GM10847 (cell line): ENCODE data around the gene GPR137C.

Experiments used
- POLR2A ChIP-seq: IDR thresholded peaks from 2 replicates; pipeline ENCODE4 v1.6.1; 2011; ENCODE audit not compliant: insufficient read length; ENCODE audit errors: extremely low read depth

Gene GPR137C, protein sequence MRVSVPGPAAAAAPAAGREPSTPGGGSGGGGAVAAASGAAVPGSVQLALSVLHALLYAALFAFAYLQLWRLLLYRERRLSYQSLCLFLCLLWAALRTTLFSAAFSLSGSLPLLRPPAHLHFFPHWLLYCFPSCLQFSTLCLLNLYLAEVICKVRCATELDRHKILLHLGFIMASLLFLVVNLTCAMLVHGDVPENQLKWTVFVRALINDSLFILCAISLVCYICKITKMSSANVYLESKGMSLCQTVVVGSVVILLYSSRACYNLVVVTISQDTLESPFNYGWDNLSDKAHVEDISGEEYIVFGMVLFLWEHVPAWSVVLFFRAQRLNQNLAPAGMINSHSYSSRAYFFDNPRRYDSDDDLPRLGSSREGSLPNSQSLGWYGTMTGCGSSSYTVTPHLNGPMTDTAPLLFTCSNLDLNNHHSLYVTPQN

DNA sequence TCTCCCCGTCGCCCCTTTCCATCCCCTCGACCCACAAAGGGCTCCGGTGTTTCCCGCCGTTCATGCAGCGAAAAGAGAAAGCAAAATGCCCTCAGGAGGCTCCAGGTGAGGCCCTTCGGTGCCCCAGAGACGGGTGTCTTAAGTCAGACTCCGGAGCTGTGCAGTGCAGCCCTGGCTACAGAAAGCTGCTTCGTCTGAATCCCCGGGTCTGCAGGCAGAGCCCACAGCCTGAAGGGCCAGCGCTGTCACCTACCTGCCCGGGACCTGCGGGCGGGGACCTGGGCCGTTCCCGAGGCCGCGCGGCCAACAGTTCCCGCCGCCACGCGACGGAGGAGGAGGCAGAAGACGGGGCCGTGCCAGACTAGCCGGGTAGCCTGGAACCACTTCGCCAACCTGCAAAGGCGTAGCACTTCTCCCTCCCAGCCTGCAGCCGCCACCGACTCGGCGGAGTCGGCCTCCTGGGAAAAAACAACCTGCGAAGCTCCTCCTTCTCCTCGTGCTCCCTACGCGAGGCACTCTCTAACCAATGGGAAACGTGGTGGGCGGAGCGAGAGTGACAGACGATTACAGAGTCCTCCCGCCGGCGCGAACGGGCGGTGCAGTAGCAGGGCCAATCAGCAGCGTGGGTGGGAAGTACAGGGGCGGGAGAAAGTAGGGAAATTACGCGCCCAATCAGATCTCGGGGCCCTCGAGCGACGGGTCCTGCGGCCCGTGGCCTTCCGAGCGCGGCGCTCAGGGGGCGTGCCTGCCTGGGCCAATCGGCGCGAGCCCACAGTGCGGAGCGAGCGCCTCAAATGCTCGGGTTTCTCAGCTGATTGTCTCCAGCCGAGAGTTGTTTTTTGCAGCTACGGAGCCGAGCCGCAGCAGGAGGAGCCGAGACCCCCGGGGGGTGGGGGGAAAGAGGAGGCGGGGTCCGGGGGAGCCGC, at the start of gene GPR137C, which contains the start of gene TXNDC16:
Gene GPR137C (plus strand): TSS at position 774 of the 926 bp plus-strand sequence. CDS start 312 bp downstream, outside the sequence.
Gene TXNDC16 (minus strand): TSS at position 443 of the 926 bp plus-strand sequence. CDS start 8,948 bp downstream, outside the sequence.
- TF ChIP-seq POLR2A: peak; percentile 83

DNA sequence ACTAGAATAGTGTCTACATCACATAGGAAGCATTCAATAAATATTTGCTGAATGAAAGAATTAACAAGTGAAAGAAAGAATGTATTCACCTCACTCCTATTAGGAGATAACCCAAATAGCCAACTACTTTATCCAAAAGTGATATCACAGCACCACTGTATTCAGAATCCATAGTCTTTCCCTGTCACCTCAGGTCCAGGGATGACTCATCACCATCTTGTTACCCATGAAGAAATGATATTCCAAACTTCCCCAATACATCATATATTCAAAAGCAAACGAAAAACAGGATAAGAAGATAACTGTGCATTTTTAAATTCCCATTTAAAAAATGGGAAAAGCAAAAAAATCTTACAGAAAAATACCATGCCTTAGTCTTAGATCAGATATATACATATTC, 39.4 kb upstream of the GPR137C start:
- TF ChIP-seq POLR2A: no peak

DNA sequence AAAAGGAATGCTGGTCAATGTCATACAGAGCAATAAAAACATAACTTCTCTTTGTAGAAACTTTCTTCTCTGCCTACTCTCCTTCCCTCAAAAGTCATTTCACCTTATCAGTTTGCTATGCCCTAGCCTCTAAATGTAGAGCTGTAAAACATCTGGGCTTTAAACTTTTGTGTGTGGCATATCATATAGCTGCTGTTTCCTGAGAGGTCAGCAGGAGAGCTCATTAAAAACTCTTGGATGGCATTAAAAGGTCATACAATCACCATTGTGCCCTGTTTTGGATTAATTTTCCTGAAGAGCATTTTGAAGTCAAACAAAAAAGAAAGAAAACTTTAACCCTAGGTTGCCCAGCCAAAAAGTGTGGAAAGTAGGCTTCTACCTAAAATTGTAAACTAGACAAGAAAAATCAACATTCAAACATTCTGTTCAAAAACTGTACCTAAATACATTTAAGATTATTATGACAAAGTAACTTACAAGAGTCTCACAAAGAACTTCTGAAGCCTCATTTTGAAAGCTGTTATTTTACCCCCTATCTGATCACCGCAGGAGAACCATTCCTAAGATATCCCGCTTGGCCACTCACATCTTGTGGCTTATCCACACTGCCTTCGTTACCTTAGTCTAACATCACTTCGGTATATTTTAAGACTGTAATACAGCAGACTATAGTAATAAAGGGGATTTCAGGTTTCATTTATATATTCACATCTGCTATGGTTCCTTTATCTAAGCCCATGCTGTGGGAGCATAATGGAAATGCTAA, 38.4 kb upstream of the GPR137C start:
- TF ChIP-seq POLR2A: no peak

DNA sequence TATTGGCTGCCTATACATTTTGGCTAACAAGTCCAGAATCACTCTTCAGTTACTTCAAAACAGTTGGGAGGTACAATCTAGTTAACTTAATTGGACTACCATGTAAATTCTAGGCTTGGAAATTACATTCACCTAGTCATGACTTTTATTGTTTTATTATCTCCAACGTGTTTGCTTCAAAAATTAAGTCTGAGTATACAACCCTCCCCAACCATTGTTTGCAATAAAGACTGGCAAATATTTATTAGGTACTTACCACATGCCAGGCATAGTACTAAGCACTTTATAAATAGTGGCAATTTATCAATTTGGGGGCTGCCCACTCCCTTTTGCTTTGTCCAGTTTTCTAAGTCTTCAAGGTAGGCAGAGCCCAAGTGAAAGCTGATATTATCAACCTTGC, 30.6 kb upstream of the GPR137C start:
- TF ChIP-seq POLR2A: no peak

DNA sequence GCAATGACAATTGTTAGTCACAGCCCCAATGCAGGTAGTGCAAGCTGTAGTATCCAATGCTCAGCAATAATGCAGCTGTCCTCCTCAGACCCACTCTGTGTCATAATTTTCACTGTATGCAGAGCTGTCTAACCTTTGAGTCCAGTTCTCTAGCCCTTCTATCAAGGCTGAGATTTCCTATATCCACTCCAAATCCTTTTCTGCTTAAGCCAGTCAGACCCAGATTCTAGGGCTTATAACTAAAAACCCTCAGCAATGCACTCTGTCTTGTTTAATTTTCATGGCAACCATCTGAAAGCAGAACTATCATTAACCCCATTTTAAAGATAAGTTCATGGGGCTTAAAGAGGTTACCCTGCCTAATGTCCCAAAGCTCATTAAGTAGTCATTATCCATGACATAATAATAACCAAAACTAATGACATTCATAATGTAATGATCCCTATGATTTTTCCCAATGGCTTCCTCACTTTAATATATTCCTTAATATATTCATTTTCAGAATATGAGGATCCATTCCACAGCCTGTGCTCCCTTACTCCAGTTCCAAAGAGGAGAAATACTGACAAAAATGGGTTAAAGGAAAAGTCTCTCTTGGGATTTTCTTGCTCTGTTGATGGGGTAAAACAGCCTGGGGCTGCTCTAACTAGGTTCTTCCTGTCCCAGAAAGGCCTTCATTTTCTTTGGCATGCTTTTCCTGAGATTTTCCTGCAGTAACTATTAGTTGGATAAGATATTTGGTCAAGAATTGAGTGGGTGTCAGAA, 29.9 kb upstream of the GPR137C start:
- no peak for TF ChIP-seq POLR2A

DNA sequence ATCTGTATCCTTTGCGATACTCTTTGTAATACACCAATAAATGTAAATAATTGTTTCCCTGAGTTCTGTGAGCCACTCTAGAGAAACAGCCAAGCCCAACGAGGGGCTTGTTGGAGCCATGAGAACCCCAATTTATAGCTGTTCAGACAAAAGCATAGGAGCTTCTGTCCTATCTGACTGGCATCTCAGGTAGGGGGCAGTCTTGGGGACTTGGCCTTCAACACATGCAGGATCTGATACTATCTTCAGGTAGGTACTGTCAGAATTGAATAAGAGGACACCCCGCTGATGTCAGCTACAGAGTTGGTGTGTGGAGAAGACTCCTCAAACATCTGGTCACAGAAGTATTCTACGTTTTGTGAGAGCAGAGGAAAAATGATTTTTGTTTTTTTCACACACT, 25.6 kb upstream of the GPR137C start:
- TF ChIP-seq POLR2A: no peak

DNA sequence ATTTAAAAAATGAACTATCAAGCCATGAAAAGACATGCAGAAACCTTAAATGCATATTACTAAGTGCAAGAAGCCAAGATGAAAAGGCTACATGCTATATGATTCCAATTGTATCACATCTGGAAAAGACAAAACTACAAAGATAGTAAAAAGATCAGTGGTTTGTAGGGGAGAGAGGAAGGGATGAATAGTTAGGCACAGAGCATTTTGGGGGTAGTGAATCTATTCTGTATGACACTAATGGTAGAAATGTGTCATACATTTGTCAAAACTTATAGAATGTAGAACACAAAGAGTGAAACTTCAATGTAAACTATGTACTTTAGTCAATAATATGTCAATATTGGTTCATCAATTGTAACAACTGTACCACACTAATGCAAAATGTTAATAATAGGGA, 21.2 kb upstream of the GPR137C start:
- no peak for TF ChIP-seq POLR2A

DNA sequence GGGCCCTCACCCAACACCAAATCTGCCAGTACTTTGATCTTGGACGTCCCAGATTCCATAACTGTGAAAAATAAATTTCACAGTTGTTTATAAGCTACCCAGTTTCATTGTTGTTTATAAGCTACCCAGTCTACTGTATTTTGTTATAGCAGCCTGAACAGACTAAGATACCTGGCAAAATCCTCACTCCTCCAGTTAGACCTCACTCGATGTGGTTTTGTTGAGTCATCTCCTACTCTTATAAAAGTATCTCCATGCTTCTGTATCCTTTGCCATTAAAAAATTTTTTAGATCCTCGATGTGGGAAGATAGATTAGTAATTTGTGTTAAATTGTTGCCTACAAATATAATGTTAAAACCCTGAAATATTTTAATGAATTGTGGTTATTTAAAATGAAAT, 16.4 kb upstream of the GPR137C start:
- TF ChIP-seq POLR2A: no peak

DNA sequence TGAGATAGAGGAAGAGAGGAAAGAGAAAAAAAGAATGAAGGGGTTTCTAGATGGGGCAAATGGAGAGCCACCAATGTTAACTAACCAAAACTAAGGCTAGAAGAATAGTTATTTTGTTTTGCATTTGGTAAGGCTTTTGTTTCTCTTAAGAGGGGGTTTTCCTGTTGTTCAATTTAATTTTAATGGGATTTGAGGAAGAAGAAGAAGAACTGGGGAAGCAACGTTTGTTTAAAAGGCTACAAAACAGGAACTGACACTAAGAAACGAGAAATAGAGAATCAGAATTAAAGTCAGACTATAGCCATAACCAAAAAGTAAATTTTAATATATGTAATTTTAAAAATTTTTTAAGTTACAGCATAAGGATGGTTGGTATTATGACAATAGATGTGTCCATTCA, 14.0 kb upstream of the GPR137C start:
- TF ChIP-seq POLR2A: no peak

DNA sequence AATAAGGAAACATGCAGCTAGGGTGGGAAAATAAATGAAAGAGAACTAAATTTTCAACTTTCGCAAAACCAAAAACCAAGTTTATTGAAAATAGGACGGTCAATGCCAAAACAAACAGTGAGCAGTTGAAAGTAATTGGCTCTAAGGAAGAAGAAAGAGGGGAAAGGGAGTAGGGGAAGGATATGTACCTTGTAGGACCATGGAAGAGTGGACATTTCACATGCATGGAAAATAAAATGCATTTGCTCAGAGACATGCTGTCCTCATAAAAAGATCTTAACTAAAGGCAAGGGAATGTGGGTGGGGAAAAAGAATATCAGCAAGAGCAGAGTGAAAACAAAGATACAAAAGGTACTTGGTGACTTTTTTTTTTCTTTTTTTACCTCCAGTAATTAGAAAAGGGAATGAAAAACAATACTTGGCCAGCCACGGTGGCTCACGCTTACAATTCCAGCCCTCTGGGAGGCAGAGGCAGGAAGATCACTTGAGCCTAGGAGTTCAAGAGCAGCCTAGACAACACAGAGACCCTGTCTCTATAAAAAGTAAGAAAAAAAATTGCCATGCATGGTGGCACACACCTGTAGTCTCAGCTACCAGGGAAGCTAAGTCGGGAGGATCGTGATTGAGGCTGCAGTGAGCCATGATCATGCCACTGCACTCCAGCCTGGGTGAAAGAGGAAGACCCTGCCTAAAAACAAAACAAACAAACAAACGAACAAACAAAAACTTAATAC, 6.9 kb upstream of the GPR137C start:
- TF ChIP-seq POLR2A: no peak

DNA sequence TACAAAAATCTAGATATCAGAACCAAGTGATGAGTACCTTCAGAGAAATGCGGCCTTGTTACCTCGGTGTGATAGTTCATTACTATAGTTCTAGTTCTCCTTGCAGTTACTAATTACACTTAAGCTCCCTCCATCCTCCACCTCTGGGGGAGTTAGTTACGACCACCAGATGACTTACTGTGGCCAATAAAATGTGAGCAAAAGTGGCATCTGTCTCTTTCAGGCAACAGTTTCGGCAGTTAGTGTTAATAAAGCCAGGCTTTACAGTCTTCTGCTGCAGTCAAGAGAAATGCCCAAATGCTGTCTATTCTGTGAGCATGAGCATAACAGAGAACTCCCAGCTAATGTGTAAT, 6.3 kb upstream of the GPR137C start:
- no peak for TF ChIP-seq POLR2A

DNA sequence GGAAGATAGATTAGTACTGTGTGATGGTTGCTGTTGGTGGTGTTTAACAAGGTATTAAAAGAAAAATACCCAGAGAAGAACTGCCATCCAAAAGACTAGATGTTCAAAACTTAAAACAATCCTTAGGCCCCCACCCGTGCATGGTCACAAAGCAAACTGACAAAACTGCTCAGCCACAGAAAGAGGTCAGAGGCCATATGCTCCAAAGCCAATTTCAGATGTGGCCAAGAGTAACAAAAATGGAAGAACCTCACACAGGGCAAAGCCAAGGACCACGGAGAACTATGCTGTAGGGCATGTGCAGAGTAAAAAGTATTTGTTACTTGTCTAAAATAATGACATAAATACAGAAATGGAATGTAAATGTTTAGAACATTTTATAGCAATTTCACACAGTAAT, 5.6 kb upstream of the GPR137C start:
- TF ChIP-seq POLR2A: no peak

DNA sequence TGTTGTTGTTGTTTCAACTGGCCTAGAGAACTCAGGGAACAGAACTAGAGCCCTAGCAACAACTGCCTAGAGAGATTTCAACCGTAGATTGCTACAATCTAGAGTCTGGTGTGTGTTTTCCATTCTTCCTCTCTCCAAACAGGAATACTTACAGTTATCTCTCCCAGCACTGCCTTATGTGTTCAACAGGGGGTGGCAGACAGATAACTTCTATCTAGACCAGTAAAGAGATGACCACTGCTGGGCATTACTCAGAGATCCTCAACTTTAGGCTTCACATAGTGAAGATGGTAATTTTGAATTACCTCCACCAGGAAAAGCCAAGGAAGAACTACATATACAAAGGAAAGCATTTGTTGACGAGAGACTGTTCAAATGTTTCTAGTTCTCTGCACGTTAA, 5.1 kb upstream of the GPR137C start:
- TF ChIP-seq POLR2A: no peak

DNA sequence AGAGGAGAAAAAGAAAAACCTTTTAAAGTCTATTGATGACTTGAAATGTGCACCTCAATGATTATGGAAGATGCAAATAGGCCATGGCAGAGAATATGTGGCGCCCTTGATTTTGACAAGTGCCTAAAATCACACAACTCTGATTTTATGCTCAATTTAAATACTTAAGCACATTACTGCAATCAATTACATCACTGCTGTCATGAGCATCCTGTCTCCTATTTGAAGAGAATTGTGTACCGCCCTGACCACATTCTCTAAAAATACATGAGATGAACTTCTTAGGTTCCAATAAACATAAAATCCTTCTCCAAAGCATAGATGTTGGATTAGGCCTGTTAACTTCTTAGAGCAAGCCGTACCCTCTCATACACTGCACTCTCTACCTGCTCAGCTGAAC, 2.0 kb upstream of the GPR137C start:
- TF ChIP-seq POLR2A: no peak

DNA sequence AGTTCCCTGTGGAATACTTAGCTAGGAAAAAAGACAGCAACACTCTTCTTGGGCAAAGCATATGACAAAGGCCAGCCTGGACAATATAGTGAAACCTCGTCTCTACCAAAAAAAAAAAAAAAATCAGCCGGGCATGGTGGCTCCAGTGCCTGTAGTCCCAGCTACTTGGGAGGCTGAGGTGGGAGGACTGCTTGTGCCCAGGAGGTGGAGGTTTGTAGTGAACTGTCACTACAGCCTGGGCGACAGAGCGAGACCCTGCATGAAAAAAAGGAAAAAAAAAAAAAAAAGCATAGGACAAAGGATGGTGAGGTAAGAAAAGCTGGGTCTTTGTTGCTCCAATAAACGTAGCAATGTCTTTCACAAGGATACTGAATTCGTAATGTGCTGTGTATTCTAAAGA, 1.4 kb upstream of the GPR137C start:
- no peak for TF ChIP-seq POLR2A
